KMS-11 (cell line): ENCODE results near the gene NAT10.

ENCODE experiments used
- H2AFZ ChIP-seq: fragments of 200-600 bp; sonication (generic); 2 replicates; pipeline ENCODE4 v1.6.1; 2016; ENCODE audit warnings: antibody characterized with exemption, mixed run types, low read depth
- H3K27ac ChIP-seq: fragments of 200-600 bp; sonication (generic); 2 replicates; pipeline ENCODE4 v1.6.1; 2016; ENCODE audit warnings: mild to moderate bottlenecking, mixed run types
- H3K27me3 ChIP-seq: fragments of 200-600 bp; sonication (generic); 2 replicates; pipeline ENCODE4 v1.6.1; 2017; ENCODE audit warnings: mild to moderate bottlenecking, low read depth, mixed run types, moderate library complexity; ENCODE audit not compliant: insufficient read depth
- H3K36me3 ChIP-seq: fragments of 200-600 bp; sonication (generic); 2 replicates; pipeline ENCODE4 v1.6.1; 2017; ENCODE audit warnings: mild to moderate bottlenecking, mixed run types; ENCODE audit not compliant: insufficient read depth
- H3K4me1 ChIP-seq: fragments of 200-600 bp; sonication (generic); 2 replicates; pipeline ENCODE4 v1.6.1; 2016; ENCODE audit warnings: mild to moderate bottlenecking, low read depth, mixed run types; ENCODE audit not compliant: poor library complexity, severe bottlenecking
- H3K4me2 ChIP-seq: fragments of 200-600 bp; sonication (generic); 2 replicates; pipeline ENCODE4 v1.7.0; 2016; ENCODE audit warnings: mild to moderate bottlenecking, mixed run types
- H3K4me3 ChIP-seq: fragments of 200-600 bp; sonication (generic); IDR thresholded peaks from 2 replicates; pipeline ENCODE4 v1.6.1; 2017; ENCODE audit warnings: low read depth, low read length, mixed read lengths; ENCODE audit not compliant: insufficient read depth
- H3K79me2 ChIP-seq: fragments of 200-600 bp; sonication (generic); 2 replicates; pipeline ENCODE4 v1.6.1; 2016; ENCODE audit warnings: low read depth, mixed run types; ENCODE audit not compliant: insufficient read depth
- H3K9ac ChIP-seq: fragments of 200-600 bp; sonication (generic); 2 replicates; pipeline ENCODE4 v1.6.1; 2016; ENCODE audit warnings: mild to moderate bottlenecking, mixed run types
- H4K20me1 ChIP-seq: fragments of 200-600 bp; sonication (generic); 2 replicates; pipeline ENCODE4 v1.6.1; 2016; ENCODE audit warnings: mild to moderate bottlenecking, mixed run types; ENCODE audit not compliant: insufficient read depth
- CTCF ChIP-seq: fragments of 200-600 bp; sonication (generic); conservative IDR thresholded peaks from 2 replicates; pipeline ENCODE4 v1.6.1; 2017; ENCODE audit warnings: low read depth, mild to moderate bottlenecking, antibody characterized with exemption, low read length, moderate library complexity, mixed read lengths

Gene NAT10

GRCh38 chr11:34189191-34189590 is 83.8 kb downstream of the NAT10 start:
- no peaks in the 10 kb centered on the region for H4K20me1 ChIP-seq
- no peaks in the 10 kb centered on the region for H3K36me3 ChIP-seq
- no peak for TF ChIP-seq CTCF
- no peak overlapping the region for H3K4me2 ChIP-seq
- H3K4me3 ChIP-seq, result no peak overlapping the region
- H3K27me3 ChIP-seq, result no peaks in the 10 kb centered on the region
- peaks cover 11% of the 10 kb centered on the region for H3K4me1 ChIP-seq
- H3K79me2 ChIP-seq, result no peaks in the 10 kb centered on the region
- no peak overlapping the region for H3K27ac ChIP-seq
- no peak overlapping the region for H3K9ac ChIP-seq
- H2AFZ ChIP-seq, result no peak overlapping the region

- no peak overlapping the region for H3K4me2 ChIP-seq
- no peak overlapping the region for H3K4me3 ChIP-seq
- no peak overlapping the region for H3K9ac ChIP-seq
- no peak overlapping the region for H2AFZ ChIP-seq
- no peak for TF ChIP-seq CTCF
- no peaks in the 10 kb centered on the region for H4K20me1 ChIP-seq
- no peaks in the 10 kb centered on the region for H3K27me3 ChIP-seq
- H3K27ac ChIP-seq, result no peak overlapping the region
- no peaks in the 10 kb centered on the region for H3K36me3 ChIP-seq
- H3K4me1 ChIP-seq, result peaks cover 11% of the 10 kb centered on the region
- H3K79me2 ChIP-seq, result no peaks in the 10 kb centered on the region
Measured at GRCh38 chr11:34190192-34191139, 85.0 kb downstream of the NAT10 start.

DNA sequence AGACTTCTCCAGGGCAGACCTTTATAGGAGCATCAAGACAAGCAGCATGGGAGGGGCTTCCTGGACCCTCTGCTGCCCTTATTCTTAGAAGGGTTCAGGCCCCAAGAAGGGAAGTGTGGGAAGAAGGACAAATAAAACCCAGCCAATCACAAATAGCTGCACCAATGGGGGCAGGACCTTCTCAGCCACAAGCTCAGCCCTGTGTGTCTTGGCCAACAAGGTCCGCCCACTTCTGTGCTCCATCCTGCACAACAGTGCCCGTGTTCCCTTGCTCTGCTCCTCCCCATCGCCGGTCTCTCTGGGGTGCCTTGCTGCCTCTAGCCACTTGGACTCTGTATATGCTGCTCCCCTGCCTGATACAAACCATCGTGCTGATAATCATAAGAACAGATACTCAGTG is 86.1 kb downstream of the NAT10 start:
- no peaks in the 10 kb centered on the region for H3K36me3 ChIP-seq
- H3K4me2 ChIP-seq, result no peak overlapping the region
- no peaks in the 10 kb centered on the region for H4K20me1 ChIP-seq
- peaks cover 11% of the 10 kb centered on the region for H3K4me1 ChIP-seq
- H3K9ac ChIP-seq, result no peak overlapping the region
- H3K27me3 ChIP-seq, result no peaks in the 10 kb centered on the region
- H2AFZ ChIP-seq, result no peak overlapping the region
- H3K4me3 ChIP-seq, result no peak overlapping the region
- no peak for TF ChIP-seq CTCF
- no peak overlapping the region for H3K27ac ChIP-seq
- no peaks in the 10 kb centered on the region for H3K79me2 ChIP-seq

GRCh38 chr11:34192481-34193401 is 87.3 kb downstream of the NAT10 start:
- 0 out of 2 replicates have a peak overlapping the region, but pooled peaks have one; percentile 8 for H3K4me2 ChIP-seq
- no peak for TF ChIP-seq CTCF

More at GRCh38 chr11:34192481-34193401, 87.3 kb downstream of the NAT10 start:
- Histone ChIP-seq H3K9ac (no peak overlapping the region), H3K27ac (no peak overlapping the region), H3K4me1 (peaks cover 11% of the 10 kb centered on the region), H3K4me3 (no peak overlapping the region), H2AFZ (no peak overlapping the region), H3K36me3 (no peaks in the 10 kb centered on the region), H3K27me3 (no peaks in the 10 kb centered on the region), H4K20me1 (no peaks in the 10 kb centered on the region), H3K79me2 (no peaks in the 10 kb centered on the region)
